NCI-H187 treated with DMSO at 0.1 percent for 48 hours (cell line): Measurements from ENCODE around the gene RBFA.

ENCODE experiments used
- DNase-seq: peaks from one replicate; lab custom pipeline; 2025; lab: John Stamatoyannopoulos, UW

RBFA gene

GRCh38 chr18:80074697-80075096, 40.5 kb downstream of the RBFA start:
- DNase-seq = no peak

- no peak for DNase-seq
These were observed 41.7 kb downstream of the RBFA start for GRCh38 chr18:80075940-80076339.

- no peak for DNase-seq
These were observed 42.1 kb downstream of the RBFA start for GRCh38 chr18:80076379-80076778.

GRCh38 chr18:80077873-80078272, 43.6 kb downstream of the RBFA start:
- DNase-seq = no peak
